Measurements from ENCODE around the gene CLOCK. TPM values are rescaled to one million over a fixed set of nuclear protein-coding genes. Genes with fewer than 3 reads are reported as not detected.

CLOCK gene
- total and polyA plus RNA-seq, 10 of the 15 experiments (the other 5 are each of a cell fraction or from before 2014, with no cell fraction given) = 2.8 to 11.7 (median 10.4) TPM

GRCh38 chr4:55483315-55483714 is 63.4 kb downstream of the CLOCK start:
- no peaks in the 10 kb centered on the region for H3K79me2 ChIP-seq (ENCODE audit: control insufficient read depth, insufficient read depth, low read length)
- H3K4me2 ChIP-seq (ENCODE audit: control insufficient read depth, insufficient read depth) = no peak overlapping the region
- peaks cover 0 to 3% of the 10 kb centered on the region in 2 experiments; a peak in 2 of 4 replicates for H3K36me3 ChIP-seq (ENCODE audit: control insufficient read depth in 2 of 2, insufficient read depth in 2 of 2, low read length in 1 of 2)
- BruUV-seq (replicated peaks) = no TSS peak
- WGBS (ENCODE audit: insufficient coverage, insufficient replicate concordance, low lambda C conversion rate, missing lambda C conversion rate) = 98% methylated on average over 5 of the region's 5 CpGs
- SMC1A ChIA-PET (ENCODE audit: uncharacterized antibody, unreplicated experiment) = no interaction called here
- TF ChIP-seq SMAD5 (IDR thresholded peaks at IDR 0.05; ENCODE audit: low read depth) = no peak
- TF ChIP-seq EGR1 (IDR thresholded peaks at IDR 0.05; ENCODE audit: borderline replicate concordance in 1 of 2, low read depth in 2 of 2, low read length in 2 of 2) = no peak
- no peak for TF ChIP-seq CHD2 (IDR thresholded peaks at IDR 0.05; ENCODE audit: borderline replicate concordance, low read depth, low read length)
- TF ChIP-seq IKZF1 (conservative IDR thresholded peaks at IDR 0.05) = no peak
- no peak for TF ChIP-seq ATF7 (IDR thresholded peaks at IDR 0.05; ENCODE audit: low read depth)
- no peak for TF ChIP-seq ZNF217 (IDR thresholded peaks at IDR 0.05)
- no peak for TF ChIP-seq CBFB (IDR thresholded peaks at IDR 0.05; ENCODE audit: low read depth)
- TF ChIP-seq CEBPZ (IDR thresholded peaks at IDR 0.05; ENCODE audit: low read depth, low read length) = no peak
- TF ChIP-seq E4F1 (IDR thresholded peaks at IDR 0.05; ENCODE audit: borderline replicate concordance, partially characterized antibody) = no peak
- TF ChIP-seq STAT3 (IDR thresholded peaks at IDR 0.05; ENCODE audit: low read depth, low read length) = no peak
- no peak for TF ChIP-seq IRF4 (IDR thresholded peaks at IDR 0.05; ENCODE audit: low read depth, low read length)
- TF ChIP-seq TBL1XR1 (IDR thresholded peaks at IDR 0.05; ENCODE audit: low read depth, low read length) = no peak
- no peak for TF ChIP-seq RELA (IDR thresholded peaks at IDR 0.05; ENCODE audit: borderline replicate concordance, partially characterized antibody)
- TF ChIP-seq ELK1 (IDR thresholded peaks at IDR 0.05; ENCODE audit: low read depth, low read length) = no peak
- intact Hi-C loops (cut with micrococcal nuclease; ENCODE audit: unreplicated experiment) = no loop called here
- H3K27ac ChIP-seq (ENCODE audit: control insufficient read depth, insufficient read depth) = no peak overlapping the region
- no peak overlapping the region for H2AFZ ChIP-seq (ENCODE audit: control insufficient read depth, low read depth, low read length)
- POLR2A ChIA-PET = interaction anchor here (0.5 kb wide), 1 partner anchor 21 kb away, joined by 3 read pairs; no protein-coding TSS in a partner anchor
- no peaks in the 10 kb centered on the region for H4K20me1 ChIP-seq (ENCODE audit: control insufficient read depth, insufficient read depth)
- H3K27me3 ChIP-seq (replicated peaks in 1 of 2; ENCODE audit: control insufficient read depth in 2 of 2, insufficient read depth in 2 of 2, low read length in 1 of 2) = no peaks in the 10 kb centered on the region
- H3K9ac ChIP-seq (ENCODE audit: control insufficient read depth, insufficient read depth, low read length) = no peak overlapping the region
- FAIRE-seq (no peak), DNase-seq (ENCODE audit: low read depth, low spot score) (no peak), ATAC-seq (no peak)
- H3K9me3 ChIP-seq (replicated peaks; ENCODE audit: control insufficient read depth, insufficient read depth, low read length) = no peaks in the 10 kb centered on the region
- no peaks in the 10 kb centered on the region for H3K4me1 ChIP-seq (ENCODE audit: control insufficient read depth, insufficient read depth, low read length)
- H3K4me3 ChIP-seq = no peak overlapping the region
- CTCF ChIA-PET = interaction anchor here (1.0 kb wide), 1 partner anchor 47 kb away, joined by 3 read pairs; no protein-coding TSS in a partner anchor
- RAD21 ChIA-PET (ENCODE audit: unreplicated experiment) = no interaction called here
- in situ Hi-C loops (cut with MboI) = no loop called here
